K562 (cell line): ENCODE measurements around the gene ST7. TPM values are rescaled to one million over a fixed set of nuclear protein-coding genes. Genes with fewer than 3 reads are reported as not detected.
A peak's percentile ranks its signal among the peaks of the same experiment; 100 is the strongest.

Experiments
- BCL6 ChIP-seq: fragments of 250-450 bp; sonication (Bioruptor Pico); IDR thresholded peaks from 2 replicates; pipeline ENCODE4 v1.4.0; 2020
- CTCF ChIP-seq, 3 experiments: IDR thresholded peaks in 2 of 3; conservative IDR thresholded peaks in 1 of 3; 2 replicates each; pipeline ENCODE4 v1.5.1; 2011 to 2012; ENCODE audit warnings: low read length in 3 of 3, mild to moderate bottlenecking in 3 of 3, control low read depth in 2 of 3, improper control_type of control experiment in 1 of 3, inconsistent platforms in 1 of 3, low read depth in 1 of 3, mixed read lengths in 1 of 3, moderate library complexity in 1 of 3; ENCODE audit not compliant: insufficient read depth in 2 of 3
- DMBX1 ChIP-seq: fragments of 250-450 bp; sonication (Bioruptor Pico); IDR thresholded peaks from 2 replicates; pipeline ENCODE4 v1.8.0; 2022; ENCODE audit warnings: inconsistent platforms, mild to moderate bottlenecking, moderate library complexity, borderline replicate concordance
- ELK3 ChIP-seq: fragments of 450-650 bp; formaldehyde crosslinking; IDR thresholded peaks from 2 replicates; pipeline ENCODE4 v1.4.0; 2020; ENCODE audit warnings: mild to moderate bottlenecking
- FOXA1 ChIP-seq: fragments of 450-650 bp; IDR thresholded peaks from 2 replicates; pipeline ENCODE4 v1.6.1; 2016; ENCODE audit warnings: mild to moderate bottlenecking, borderline replicate concordance
- FOXK2 ChIP-seq, 2 experiments: fragments of 450-650 bp; IDR thresholded peaks in 1 of 2; conservative IDR thresholded peaks in 1 of 2; 2 replicates each; pipeline ENCODE4 v1.6.1; 2016; ENCODE audit warnings: low read depth in 2 of 2, mild to moderate bottlenecking in 1 of 2
- GABPB1 ChIP-seq: sonication (generic); formaldehyde crosslinking; IDR thresholded peaks from 2 replicates; pipeline ENCODE4 v1.8.0; 2022; ENCODE audit warnings: mild to moderate bottlenecking, missing genetic modification reagents
- HDAC1 ChIP-seq, 2 experiments: fragments of 450-650 bp; IDR thresholded peaks; 2 replicates each; pipeline ENCODE4 v1.6.1; 2016 to 2017; ENCODE audit warnings: inconsistent platforms in 1 of 2, mild to moderate bottlenecking in 1 of 2, moderate library complexity in 1 of 2
- MYC ChIP-seq, 2 experiments: fragments of 250-450 bp in 1 of 2; sonication (Bioruptor Pico) in 1 of 2; IDR thresholded peaks; 2 replicates each; pipeline versions ENCODE4 v1.5.1 to v1.6.1; 2012 to 2021; ENCODE audit warnings: low read depth in 2 of 2, borderline replicate concordance in 1 of 2, improper control_type of control experiment in 1 of 2, low read length in 1 of 2, mild to moderate bottlenecking in 1 of 2, moderate library complexity in 1 of 2
- NEUROD1 ChIP-seq: fragments of 150-350 bp; IDR thresholded peaks from 2 replicates; pipeline ENCODE4 v1.6.1; 2014; ENCODE audit warnings: borderline replicate concordance, low read length, low read depth; ENCODE audit not compliant: partially characterized antibody
- NFATC3 ChIP-seq: fragments of 450-650 bp; IDR thresholded peaks from 2 replicates; pipeline ENCODE4 v1.6.1; 2017; ENCODE audit warnings: mild to moderate bottlenecking
- PML ChIP-seq: IDR thresholded peaks from 2 replicates; pipeline ENCODE4 v1.6.1; 2012; ENCODE audit warnings: low read length, inconsistent platforms
- TAL1 ChIP-seq: fragments of 450-650 bp; IDR thresholded peaks from 2 replicates; pipeline ENCODE4 v1.6.1; 2016; ENCODE audit warnings: mild to moderate bottlenecking
- TCF7 ChIP-seq: sonication (generic); IDR thresholded peaks from 2 replicates; pipeline ENCODE4 v1.6.1; 2016; ENCODE audit warnings: antibody characterized with exemption, borderline replicate concordance
- ZNF316 ChIP-seq: fragments of 450-650 bp; IDR thresholded peaks from 2 replicates; pipeline ENCODE4 v1.6.1; 2016
- ZNF354B ChIP-seq: fragments of 250-450 bp; sonication (Bioruptor Pico); IDR thresholded peaks from 2 replicates; pipeline ENCODE4 v1.4.0; 2020
- ZNF717 ChIP-seq: fragments of 250-450 bp; sonication (Bioruptor Pico); IDR thresholded peaks from 2 replicates; pipeline ENCODE4 v1.5.0; 2021
- polyA plus RNA-seq, 8 experiments: library from polyadenylated mRNA; depleted of rRNA in 4 of 8; stranded (reverse) in 5 of 8; unstranded in 3 of 8; fragments of >200 nt; fragmentation: Nextera tagmentation in 2 of 8; fragmentation: Illumina TruSeq in 1 of 8; extraction: Ambion mirVana in 2 of 8; extraction: Trizol in 1 of 8; gene quantifications; 2 replicates each; pipeline versions ENCODE4 v1.2.1 to v1.2.3, GENCODE V29; 2011 to 2014; ENCODE audit warnings: inconsistent platforms in 1 of 8, missing spikeins in 1 of 8
- total RNA-seq, 7 experiments: library from RNA; depleted of rRNA in 6 of 7; stranded (reverse); fragments of >200 nt in 6 of 7; fragmentation: Illumina TruSeq in 2 of 7; extraction: Trizol in 2 of 7; gene quantifications; 2 replicates each; pipeline versions ENCODE4 v1.2.1 to v1.2.3, GENCODE V29; 2011 to 2021; ENCODE audit warnings: low replicate concordance in 1 of 7

The ST7 gene
- total and polyA plus RNA-seq, 9 of the 15 experiments (the other 6 are each of a cell fraction or from before 2014, with no cell fraction given), result 23.9 to 56.3 (median 36.9) TPM

GRCh38 chr7:117212969-117213877 lies 259.9 kb downstream of the ST7 start (continued):
- no peak for TF ChIP-seq FOXA1
- no peak for TF ChIP-seq TCF7
- no peak for TF ChIP-seq BCL6 (CRISPR knock-in tag)
- no peak for TF ChIP-seq DMBX1 (CRISPR knock-in tag)
- TF ChIP-seq HDAC1 (IDR thresholded peaks at IDR 0.05), result no peak
- no peak for TF ChIP-seq GABPB1 (CRISPR knock-in tag)
- no peak for TF ChIP-seq TAL1
- TF ChIP-seq ELK3 (CRISPR knock-in tag), result no peak
- peak; percentile 84 to 97 (median 90) for TF ChIP-seq CTCF (IDR thresholded peaks at IDR 0.05 in 2 of 3, conservative IDR thresholded peaks at IDR 0.05 in 1 of 3; ENCODE audit: insufficient read depth in 2 of 3, low read depth in 1 of 3, low read length in 3 of 3)
- no peak for TF ChIP-seq NEUROD1
- no peak for TF ChIP-seq ZNF717 (CRISPR knock-in tag)
- TF ChIP-seq ZNF316, result no peak
- TF ChIP-seq MYC (IDR thresholded peaks at IDR 0.05; ENCODE audit: low read depth, low read length), result no peak
- no peak for TF ChIP-seq MYC (CRISPR knock-in tag; IDR thresholded peaks at IDR 0.05; ENCODE audit: borderline replicate concordance, low read depth)
- TF ChIP-seq PML, result no peak
- TF ChIP-seq ZNF354B (CRISPR knock-in tag), result no peak
- no peak for TF ChIP-seq NFATC3
- no peak for TF ChIP-seq FOXK2 (conservative IDR thresholded peaks at IDR 0.05 in 1 of 2, IDR thresholded peaks at IDR 0.05 in 1 of 2; ENCODE audit: low read depth in 2 of 2)
